ENCODE results near the gene USP12.

USP12 gene

GRCh38 chr13:27182844-27183497, 11.4 kb upstream of the USP12 start:
- H3K4me3 ChIP-seq (ENCODE audit: low read depth, low read length) = peak overlapping the region; percentile 20; the same call in 1 of the 2 replicates
- TF ChIP-seq CTCF (IDR thresholded peaks at IDR 0.05; ENCODE audit: low read depth, low read length) = no peak

GRCh38 chr13:27182054-27182453, 10.4 kb upstream of the USP12 start:
- no peak for TF ChIP-seq CTCF (IDR thresholded peaks at IDR 0.05; ENCODE audit: low read depth, low read length)
- no peak overlapping the region for H3K4me3 ChIP-seq (ENCODE audit: low read depth, low read length)

GRCh38 chr13:27177852-27178251, 6.2 kb upstream of the USP12 start:
- no peak overlapping the region for H3K4me3 ChIP-seq (ENCODE audit: low read depth, low read length)
- no peak for TF ChIP-seq CTCF (IDR thresholded peaks at IDR 0.05; ENCODE audit: low read depth, low read length)

GRCh38 chr13:27176470-27177410, 5.1 kb upstream of the USP12 start:
- H3K4me3 ChIP-seq (ENCODE audit: low read depth, low read length) = no peak overlapping the region
- no peak for TF ChIP-seq CTCF (IDR thresholded peaks at IDR 0.05; ENCODE audit: low read depth, low read length)

GRCh38 chr13:27174766-27175455, 3.3 kb upstream of the USP12 start:
- TF ChIP-seq CTCF (IDR thresholded peaks at IDR 0.05; ENCODE audit: low read depth, low read length) = no peak
- no peak overlapping the region for H3K4me3 ChIP-seq (ENCODE audit: low read depth, low read length)

GRCh38 chr13:27172495-27172842, 858 bp upstream of the USP12 start:
- TF ChIP-seq CTCF (IDR thresholded peaks at IDR 0.05; ENCODE audit: low read depth, low read length) = no peak
- H3K4me3 ChIP-seq (ENCODE audit: low read depth, low read length) = peak overlapping the region; percentile 71

Measured in WI38 (cell line).